HG03196 (cell line): ENCODE data around the gene SDSL.

Experiments used
- ATAC-seq: cut with Tn5 transposase; IDR thresholded peaks from one replicate; pipeline ENCODE4 v1.9.1; 2021; ENCODE audit not compliant: unreplicated experiment

The SDSL gene

GRCh38 chr12:113418213-113418879 lies 3.8 kb upstream of the SDSL start:
- no peak for ATAC-seq

- ATAC-seq: no peak
Measured at GRCh38 chr12:113420996-113421595, 1.1 kb upstream of the SDSL start.

GRCh38 chr12:113422886-113423669 lies 898 bp downstream of the SDSL start:
- ATAC-seq: no peak

GRCh38 chr12:113424456-113424855 lies 2.3 kb downstream of the SDSL start:
- ATAC-seq: no peak

GRCh38 chr12:113424915-113425823 lies 3.0 kb downstream of the SDSL start:
- ATAC-seq: no peak

- ATAC-seq: no peak
Measured at GRCh38 chr12:113425960-113426453, 3.8 kb downstream of the SDSL start.

GRCh38 chr12:113427882-113428281 lies 5.7 kb downstream of the SDSL start:
- no peak for ATAC-seq

GRCh38 chr12:113428482-113428881 lies 6.3 kb downstream of the SDSL start:
- no peak for ATAC-seq

- ATAC-seq: no peak
Measured at GRCh38 chr12:113432986-113433385, 10.8 kb downstream of the SDSL start.

- ATAC-seq: no peak
Measured at GRCh38 chr12:113435367-113435766, 13.2 kb downstream of the SDSL start.

GRCh38 chr12:113436586-113436985 lies 14.4 kb downstream of the SDSL start:
- ATAC-seq: no peak

- no peak for ATAC-seq
Measured at GRCh38 chr12:113436993-113437728, 15.0 kb downstream of the SDSL start.

- ATAC-seq: no peak
Measured at GRCh38 chr12:113437729-113438100, 15.5 kb downstream of the SDSL start.

- no peak for ATAC-seq
Measured at GRCh38 chr12:113438523-113439300, 16.5 kb downstream of the SDSL start.

GRCh38 chr12:113439301-113439597 lies 17.1 kb downstream of the SDSL start:
- ATAC-seq: no peak

- no peak for ATAC-seq
Measured at GRCh38 chr12:113439606-113440030, 17.4 kb downstream of the SDSL start.

- ATAC-seq: no peak
Measured at GRCh38 chr12:113440336-113440735, 18.2 kb downstream of the SDSL start.

GRCh38 chr12:113440947-113441782 lies 19.0 kb downstream of the SDSL start:
- no peak for ATAC-seq

- ATAC-seq: no peak
Measured at GRCh38 chr12:113443030-113443539, 20.9 kb downstream of the SDSL start.
